Fibroblast of skin of right quadriceps (primary cell): Measurements from ENCODE around the gene CALY.
A peak's percentile ranks its signal among the peaks of the same experiment; 100 is the strongest.

Experiments used
- DNase-seq: peaks from one replicate; pipeline ENCODE4 v3.0.0-alpha.2; 2013

The CALY gene

GRCh38 chr10:133282846-133283390 is 53.8 kb downstream of the CALY start:
- no peak for DNase-seq

- DNase-seq: no peak
Observed at GRCh38 chr10:133281628-133282372, 54.9 kb downstream of the CALY start.

GRCh38 chr10:133281084-133281483 is 55.6 kb downstream of the CALY start:
- no peak for DNase-seq

- no peak for DNase-seq
Observed at GRCh38 chr10:133280391-133281059, 56.2 kb downstream of the CALY start.

GRCh38 chr10:133279326-133280226 is 57.1 kb downstream of the CALY start:
- DNase-seq: no peak

GRCh38 chr10:133278577-133279265 is 58.0 kb downstream of the CALY start:
- DNase-seq: peak; percentile 19

- no peak for DNase-seq
Observed at GRCh38 chr10:133277993-133278576, 58.6 kb downstream of the CALY start.

GRCh38 chr10:133277277-133277992 is 59.3 kb downstream of the CALY start:
- DNase-seq: no peak

GRCh38 chr10:133276435-133277201 is 60.1 kb downstream of the CALY start, which contains the start of gene ADAM8:
Gene ADAM8, minus strand, starts transcription at chr10:133276868. Its CDS starts 51 bp downstream, at chr10:133276817.
- no peak for DNase-seq

- no peak for DNase-seq
Observed at GRCh38 chr10:133276100-133276434, 60.6 kb downstream of the CALY start.

- DNase-seq: no peak
Observed at GRCh38 chr10:133275684-133276092, 61.0 kb downstream of the CALY start.

- DNase-seq: no peak
Observed at GRCh38 chr10:133274751-133275683, 61.7 kb downstream of the CALY start.
